GM19023 (cell line): ENCODE data around the gene TEX11.
"Not testable (repeated sequence)": the region's sequence is repeated elsewhere in the genome, so short reads cannot be mapped to it uniquely, and the experiment has no call there.

ENCODE experiments used
- ATAC-seq: cut with Tn5 transposase; IDR thresholded peaks from one replicate; pipeline ENCODE4 v1.9.1; 2021; ENCODE audit warnings: mild to moderate bottlenecking, moderate library complexity; ENCODE audit not compliant: unreplicated experiment

TEX11 gene

DNA sequence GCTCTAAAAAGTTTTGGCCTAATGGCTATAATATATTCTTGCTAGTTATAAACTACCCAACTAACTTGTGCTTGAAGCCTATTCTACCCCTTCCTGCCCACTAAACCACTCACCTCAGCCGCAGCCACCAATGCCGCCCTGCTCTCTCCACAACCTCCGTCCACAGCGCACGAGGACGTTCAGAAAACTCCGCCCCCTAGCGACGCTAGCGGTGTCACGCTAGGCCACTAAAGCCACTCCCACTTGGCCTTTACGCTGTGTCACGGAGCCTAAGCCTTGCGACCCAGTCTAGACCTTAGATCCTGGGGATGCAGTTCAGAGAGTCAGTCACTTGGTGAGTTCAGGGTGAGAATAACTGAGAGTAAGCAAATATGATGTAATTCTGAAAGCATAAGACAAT lies at the start of gene TEX11:
Gene TEX11, minus strand, starts transcription at position 171 of the 400 bp plus-strand sequence. CDS start 922 bp downstream, outside the sequence.
- no peak for ATAC-seq

GRCh38 chrX:70954871-70955270 lies 46.4 kb upstream of the TEX11 start:
- ATAC-seq: no peak

DNA sequence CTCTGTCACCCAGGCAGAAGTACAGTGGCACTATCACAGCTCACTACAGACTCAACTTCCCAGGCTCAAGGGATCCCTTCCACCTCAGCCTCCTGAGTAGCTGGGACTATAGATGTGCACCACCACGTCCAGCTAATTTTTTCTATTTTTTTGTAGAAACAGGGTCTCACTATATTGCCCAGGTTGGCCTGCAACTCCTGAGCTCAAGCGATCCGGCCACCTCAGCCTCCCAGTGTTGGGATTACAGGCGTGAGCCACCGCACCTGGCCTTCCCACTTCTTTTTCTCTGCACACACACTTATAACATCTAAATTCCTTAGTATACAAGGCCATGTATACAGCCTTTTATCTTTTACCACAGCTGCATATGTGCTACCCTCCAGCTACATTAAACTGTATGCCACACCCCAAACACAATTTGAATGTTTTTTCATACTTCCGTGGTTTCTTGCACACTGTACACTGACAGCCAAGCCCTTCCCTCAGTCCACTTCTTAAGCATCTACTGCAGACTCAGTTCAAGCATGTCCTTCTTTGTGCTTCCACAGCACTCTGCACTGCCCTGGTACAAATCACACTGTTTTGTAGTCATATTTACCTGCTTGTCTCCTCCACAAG lies 15.9 kb upstream of the TEX11 start:
- no peak for ATAC-seq

DNA sequence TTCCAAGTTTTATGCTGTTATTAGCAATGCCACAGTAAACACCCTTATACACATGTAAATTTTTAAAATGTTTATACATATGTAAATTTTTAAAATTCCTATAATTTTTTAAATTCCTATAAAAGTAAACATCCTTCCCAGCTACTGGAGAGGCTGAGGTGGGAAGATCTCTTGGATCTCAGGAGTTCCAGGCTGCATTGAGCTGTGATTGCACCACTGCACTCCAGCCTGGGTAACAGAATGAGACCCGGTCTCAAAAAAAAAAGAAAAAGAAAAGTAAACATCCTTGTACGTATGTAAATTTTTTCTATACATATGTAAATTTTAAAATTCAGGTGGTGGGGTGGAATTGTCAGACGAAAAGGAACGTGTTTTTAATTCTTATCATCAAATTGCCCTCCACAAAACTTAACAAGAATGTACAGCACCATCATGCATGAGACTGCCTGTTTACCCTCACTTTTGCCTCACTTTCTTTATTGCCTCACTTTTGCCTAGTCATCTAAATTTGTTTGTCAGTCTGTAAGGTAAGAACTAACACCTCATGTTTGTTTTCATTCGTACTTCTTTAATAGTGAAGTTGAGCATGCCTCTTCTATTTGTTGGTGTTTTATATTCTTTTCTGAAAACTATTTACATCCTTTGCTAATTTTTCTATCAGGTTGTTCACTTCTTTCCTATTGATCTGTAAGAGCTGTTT lies 14.4 kb upstream of the TEX11 start:
- no peak for ATAC-seq

GRCh38 chrX:70921709-70922352 lies 13.3 kb upstream of the TEX11 start:
- ATAC-seq: no peak

DNA sequence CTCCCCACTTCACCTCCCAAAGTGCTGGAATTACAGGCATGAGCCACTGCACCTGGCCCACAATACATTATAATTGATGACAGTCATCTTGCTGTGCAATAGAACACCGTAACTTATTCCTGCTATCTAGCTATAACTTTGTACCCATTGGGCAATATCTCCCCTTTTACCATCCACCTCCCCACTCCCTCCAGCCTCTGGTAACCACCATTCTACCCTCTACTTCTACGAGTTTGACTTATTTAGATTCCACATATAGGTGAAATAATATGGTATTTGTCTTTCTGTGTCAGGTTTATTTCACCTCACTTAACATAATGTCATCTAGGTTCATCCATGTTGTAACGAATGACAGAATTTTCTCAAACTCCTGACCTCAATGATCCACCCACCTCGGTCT lies 8.2 kb upstream of the TEX11 start:
- no peak for ATAC-seq

DNA sequence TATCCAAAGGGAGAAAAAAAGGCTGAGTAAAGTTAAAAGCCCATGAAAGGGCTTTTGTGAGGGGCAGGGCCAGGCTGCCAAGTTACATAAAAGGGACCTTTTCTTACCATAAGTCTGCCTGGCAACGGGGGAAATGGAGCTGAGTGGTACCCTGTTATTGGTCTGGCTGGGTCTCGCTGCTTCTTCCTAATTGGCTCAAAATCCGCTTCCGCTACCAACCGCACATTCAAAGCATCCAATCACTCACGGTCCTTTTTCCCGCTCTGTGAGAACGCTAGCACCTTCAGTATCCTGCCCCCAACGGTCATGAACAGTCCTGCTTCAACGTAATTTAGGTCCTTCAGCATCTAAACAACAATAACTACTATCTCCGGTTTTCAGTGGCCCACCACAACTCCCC lies 611 bp downstream of the TEX11 start:
- ATAC-seq: no peak

- no peak for ATAC-seq
These were observed 7.0 kb downstream of the TEX11 start for GRCh38 chrX:70901465-70901864.

- not testable (repeated sequence) for ATAC-seq
These were observed 18.1 kb downstream of the TEX11 start for GRCh38 chrX:70890441-70890840.

GRCh38 chrX:70878902-70879301 lies 29.6 kb downstream of the TEX11 start:
- ATAC-seq: no peak

DNA sequence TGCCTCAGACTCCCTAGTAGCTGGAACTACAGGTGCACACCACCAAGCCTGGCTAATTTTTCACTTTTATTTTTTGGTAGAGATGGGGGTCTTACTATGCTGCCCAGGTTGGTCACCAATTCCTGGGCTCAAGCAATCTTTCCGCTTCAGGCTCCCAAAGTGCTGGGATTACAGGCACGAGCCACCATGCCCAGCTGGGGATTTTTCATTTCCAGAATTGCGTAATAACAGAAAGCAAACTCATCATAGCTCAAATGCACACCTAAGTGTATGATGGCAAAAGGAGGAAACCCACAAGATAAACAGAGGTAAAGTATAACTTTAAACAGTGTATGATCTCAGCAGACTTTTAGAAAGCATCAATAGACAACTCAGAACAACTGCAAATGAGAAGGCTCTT lies 56.2 kb downstream of the TEX11 start:
- ATAC-seq: no peak

DNA sequence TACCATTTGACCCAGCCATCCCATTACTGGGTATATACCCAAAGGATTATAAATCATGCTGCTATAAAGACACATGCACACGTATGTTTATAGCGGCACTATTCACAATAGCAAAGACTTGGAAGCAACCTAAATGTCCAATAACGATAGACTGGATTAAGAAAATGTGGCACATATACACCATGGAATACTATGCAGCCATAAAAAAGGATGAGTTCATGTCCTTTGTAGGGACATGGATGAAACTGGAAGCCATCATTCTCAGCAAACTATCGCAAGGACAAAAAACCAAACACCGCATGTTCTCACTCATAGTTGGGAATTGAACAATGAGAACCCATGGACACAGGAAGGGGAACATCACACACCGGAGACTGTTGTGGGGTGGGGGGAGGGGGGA lies 64.4 kb downstream of the TEX11 start:
- ATAC-seq: not testable (repeated sequence)

DNA sequence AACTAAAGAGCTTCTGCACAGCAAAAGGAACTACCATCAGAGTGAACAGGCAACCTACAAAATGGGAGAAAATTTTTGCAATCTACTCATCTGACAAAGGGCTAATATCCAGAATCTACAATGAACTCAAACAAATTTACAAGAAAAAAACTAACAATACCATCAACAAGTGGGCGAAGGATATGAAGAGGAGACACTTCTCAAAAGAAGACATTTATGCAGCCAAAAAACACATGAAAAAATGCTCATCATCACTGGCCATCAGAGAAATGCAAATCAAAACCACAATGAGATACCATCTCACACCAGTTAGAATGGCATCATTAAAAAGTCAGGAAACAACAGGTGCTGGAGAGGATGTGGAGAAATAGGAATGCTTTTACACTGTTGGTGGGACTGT lies 64.9 kb downstream of the TEX11 start:
- not testable (repeated sequence) for ATAC-seq

- no peak for ATAC-seq
These were observed 73.9 kb downstream of the TEX11 start for GRCh38 chrX:70834589-70834988.

GRCh38 chrX:70826715-70827114 lies 81.8 kb downstream of the TEX11 start:
- ATAC-seq: no peak

DNA sequence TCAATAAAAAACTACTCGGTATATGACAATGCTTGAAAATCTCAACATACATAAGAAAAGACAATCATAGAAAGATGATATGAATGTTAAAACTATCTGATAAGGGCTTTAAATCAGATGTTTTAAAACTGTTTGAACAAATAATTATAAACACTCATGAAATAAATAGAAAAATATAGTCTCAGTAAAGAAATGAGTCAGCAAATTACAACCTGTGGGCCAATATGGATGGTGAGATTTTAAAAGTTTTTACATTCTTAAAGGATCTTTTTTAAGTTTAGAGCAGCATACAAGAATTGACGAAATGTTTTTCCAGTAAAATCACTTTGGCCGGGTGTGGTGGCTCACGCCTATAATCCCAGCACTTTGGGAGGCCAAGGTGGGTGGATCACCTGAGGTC lies 83.1 kb downstream of the TEX11 start:
- no peak for ATAC-seq

- ATAC-seq: no peak
These were observed 99.3 kb downstream of the TEX11 start for GRCh38 chrX:70808942-70809940.

DNA sequence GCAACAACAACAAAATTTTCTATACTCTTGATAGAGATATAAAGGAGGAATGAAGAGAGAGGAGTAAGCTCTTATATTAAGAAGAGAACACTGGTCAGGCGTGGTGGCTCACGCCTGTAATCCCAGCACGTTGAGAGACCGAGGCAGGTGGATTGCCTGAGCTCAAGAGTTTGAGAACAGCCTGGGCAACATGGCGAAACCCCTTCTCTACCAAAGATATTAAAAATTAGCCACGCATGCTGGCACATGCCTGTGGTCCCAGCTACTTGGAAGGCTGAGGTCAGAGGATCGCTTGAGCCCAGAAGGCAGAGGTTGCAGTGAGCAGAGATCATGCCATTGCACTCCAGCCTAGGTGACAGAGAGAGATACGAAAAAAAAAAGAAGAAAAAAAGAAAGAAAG lies 102.4 kb downstream of the TEX11 start:
- ATAC-seq: no peak

- not testable (repeated sequence) for ATAC-seq
These were observed 111.8 kb downstream of the TEX11 start for GRCh38 chrX:70796742-70797141.

GRCh38 chrX:70774223-70774622 lies 134.3 kb downstream of the TEX11 start:
- no peak for ATAC-seq

- ATAC-seq: no peak
These were observed 138.8 kb downstream of the TEX11 start for GRCh38 chrX:70769659-70770227.
